ENCODE data around the gene PROS1.

- no peak for TF ChIP-seq POLR2A (IDR thresholded peaks at IDR 0.05)
- TF ChIP-seq, protein P1, sequence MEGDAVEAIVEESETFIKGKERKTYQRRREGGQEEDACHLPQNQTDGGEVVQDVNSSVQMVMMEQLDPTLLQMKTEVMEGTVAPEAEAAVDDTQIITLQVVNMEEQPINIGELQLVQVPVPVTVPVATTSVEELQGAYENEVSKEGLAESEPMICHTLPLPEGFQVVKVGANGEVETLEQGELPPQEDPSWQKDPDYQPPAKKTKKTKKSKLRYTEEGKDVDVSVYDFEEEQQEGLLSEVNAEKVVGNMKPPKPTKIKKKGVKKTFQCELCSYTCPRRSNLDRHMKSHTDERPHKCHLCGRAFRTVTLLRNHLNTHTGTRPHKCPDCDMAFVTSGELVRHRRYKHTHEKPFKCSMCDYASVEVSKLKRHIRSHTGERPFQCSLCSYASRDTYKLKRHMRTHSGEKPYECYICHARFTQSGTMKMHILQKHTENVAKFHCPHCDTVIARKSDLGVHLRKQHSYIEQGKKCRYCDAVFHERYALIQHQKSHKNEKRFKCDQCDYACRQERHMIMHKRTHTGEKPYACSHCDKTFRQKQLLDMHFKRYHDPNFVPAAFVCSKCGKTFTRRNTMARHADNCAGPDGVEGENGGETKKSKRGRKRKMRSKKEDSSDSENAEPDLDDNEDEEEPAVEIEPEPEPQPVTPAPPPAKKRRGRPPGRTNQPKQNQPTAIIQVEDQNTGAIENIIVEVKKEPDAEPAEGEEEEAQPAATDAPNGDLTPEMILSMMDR (IDR thresholded peaks at IDR 0.05) = no peak
Measured at GRCh38 chr3:93861017-93861416, 112.7 kb downstream of the PROS1 start.
